NOMO-1 treated with DMSO at 0.1 percent for 48 hours (cell line): ENCODE results near the gene SPRY4.
"Not testable (repeated sequence)": the region's sequence is repeated elsewhere in the genome, so short reads cannot be mapped to it uniquely, and the experiment has no call there.

Source experiments
- DNase-seq: peaks from one replicate; lab custom pipeline; 2025; ENCODE audit not compliant: unreplicated experiment; lab: John Stamatoyannopoulos, UW

SPRY4 gene

GRCh38 chr5:142316051-142316450 is 8.8 kb downstream of the SPRY4 start:
- peak; percentile 58 for DNase-seq

GRCh38 chr5:142315096-142315900 is 9.5 kb downstream of the SPRY4 start:
- no peak for DNase-seq

- DNase-seq, result no peak
These were observed 10.2 kb downstream of the SPRY4 start for GRCh38 chr5:142314606-142315005.

- DNase-seq, result no peak
These were observed 10.7 kb downstream of the SPRY4 start for GRCh38 chr5:142314109-142314508.

- DNase-seq, result no peak
These were observed 11.1 kb downstream of the SPRY4 start for GRCh38 chr5:142313682-142314081.

- DNase-seq, result no peak
These were observed 11.5 kb downstream of the SPRY4 start for GRCh38 chr5:142313275-142313674.

- DNase-seq, result no peak
These were observed 12.4 kb downstream of the SPRY4 start for GRCh38 chr5:142312399-142312798.

- no peak for DNase-seq
These were observed 13.1 kb downstream of the SPRY4 start for GRCh38 chr5:142311725-142312124.

- DNase-seq, result no peak
These were observed 14.0 kb downstream of the SPRY4 start for GRCh38 chr5:142310803-142311202.

GRCh38 chr5:142309747-142310318 is 15.0 kb downstream of the SPRY4 start:
- no peak for DNase-seq

- DNase-seq, result no peak
These were observed 16.5 kb downstream of the SPRY4 start for GRCh38 chr5:142308358-142308757.

GRCh38 chr5:142307146-142307890 is 17.5 kb downstream of the SPRY4 start:
- DNase-seq, result no peak

- no peak for DNase-seq
These were observed 18.7 kb downstream of the SPRY4 start for GRCh38 chr5:142306077-142306502.

- no peak for DNase-seq
These were observed 19.6 kb downstream of the SPRY4 start for GRCh38 chr5:142305211-142305610.

GRCh38 chr5:142304013-142304701 is 20.7 kb downstream of the SPRY4 start:
- no peak for DNase-seq

GRCh38 chr5:142303565-142303964 is 21.3 kb downstream of the SPRY4 start:
- DNase-seq, result no peak

- no peak for DNase-seq
These were observed 23.3 kb downstream of the SPRY4 start for GRCh38 chr5:142301540-142301939.

GRCh38 chr5:142300677-142301076 is 24.1 kb downstream of the SPRY4 start:
- no peak for DNase-seq

GRCh38 chr5:142298789-142299188 is 26.0 kb downstream of the SPRY4 start:
- no peak for DNase-seq

- not testable (repeated sequence) for DNase-seq
These were observed 27.0 kb downstream of the SPRY4 start for GRCh38 chr5:142297786-142298185.

GRCh38 chr5:142296914-142297417 is 27.9 kb downstream of the SPRY4 start:
- DNase-seq, result no peak
